GM18526 (cell line): ENCODE results near the gene PRPS2.

Experiments used
- POLR2A ChIP-seq: IDR thresholded peaks from 3 replicates; pipeline ENCODE4 v1.6.1; 2011; ENCODE audit not compliant: insufficient read length; ENCODE audit errors: extremely low read depth

Gene PRPS2

DNA sequence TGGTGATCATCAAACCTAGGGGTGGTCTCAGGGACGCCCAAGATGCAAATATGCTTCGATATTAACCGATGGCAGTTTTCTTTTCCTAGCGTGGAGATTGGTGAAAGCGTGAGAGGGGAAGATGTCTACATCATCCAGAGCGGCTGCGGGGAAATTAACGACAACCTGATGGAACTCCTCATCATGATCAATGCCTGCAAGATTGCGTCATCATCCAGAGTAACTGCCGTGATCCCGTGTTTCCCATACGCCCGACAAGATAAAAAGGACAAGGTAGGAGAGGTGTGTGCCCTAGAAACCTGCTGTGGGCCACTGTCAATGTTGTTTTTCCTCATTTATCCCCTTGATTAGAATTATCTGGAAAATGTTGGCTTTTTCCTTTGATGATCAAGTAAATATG is 7.9 kb downstream of the PRPS2 start:
- no peak for TF ChIP-seq POLR2A

DNA sequence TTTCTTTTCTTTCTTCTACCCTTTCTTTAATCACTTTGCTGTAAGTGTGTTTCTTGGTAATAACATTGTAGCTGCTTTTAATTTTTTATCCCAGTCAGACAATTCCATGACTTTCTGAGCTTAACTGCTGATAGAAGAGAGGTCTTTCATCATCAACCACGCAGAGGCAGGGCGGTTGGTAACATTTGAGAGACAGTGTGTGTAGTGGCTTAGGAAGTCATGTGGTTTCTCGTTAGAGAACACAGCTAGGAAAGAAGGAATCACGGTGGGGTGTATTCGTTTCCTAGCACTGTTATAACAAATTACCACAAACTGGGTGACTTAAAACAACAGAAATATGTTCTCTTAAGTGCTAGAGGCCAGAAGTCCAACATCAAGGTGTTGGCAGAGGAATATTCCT is 11.5 kb downstream of the PRPS2 start:
- no peak for TF ChIP-seq POLR2A

DNA sequence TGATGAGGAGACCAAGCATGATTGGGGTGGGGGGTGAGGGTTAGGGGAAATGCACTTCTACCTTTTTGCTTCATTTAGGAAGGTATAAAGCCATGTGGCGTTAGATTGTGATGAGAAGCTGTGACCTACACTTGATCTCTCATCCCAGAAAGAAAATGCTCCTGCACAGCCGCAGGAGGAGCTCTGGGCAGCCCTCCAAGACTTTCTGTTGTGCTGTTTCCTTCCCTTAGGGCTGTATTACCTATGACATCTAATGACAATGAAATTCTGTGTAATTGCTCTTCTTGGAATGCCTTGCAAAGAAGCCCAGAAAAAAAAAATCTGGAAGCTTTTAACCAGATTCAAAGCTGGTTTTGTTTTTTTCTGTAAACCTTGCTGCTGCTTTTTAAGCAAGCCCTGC is 13.4 kb downstream of the PRPS2 start:
- no peak for TF ChIP-seq POLR2A

DNA sequence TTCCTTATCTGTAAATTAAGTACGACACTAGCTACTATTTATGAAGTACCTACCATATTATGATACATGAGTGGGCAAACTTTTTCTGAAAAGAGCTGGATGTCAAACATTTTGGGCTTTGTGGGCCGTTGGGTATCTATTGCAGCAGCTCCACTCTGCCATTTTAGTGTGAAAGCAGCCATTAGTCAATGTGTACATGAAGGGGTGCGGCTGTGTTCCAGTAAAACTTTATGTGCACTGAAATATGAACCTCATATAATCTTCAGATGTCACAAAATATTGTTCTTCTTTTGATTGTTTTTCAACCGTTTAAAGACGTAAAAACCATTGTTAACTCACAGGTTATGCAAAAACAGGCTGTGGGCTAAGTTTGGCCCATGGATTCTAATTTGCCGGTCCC is 14.1 kb downstream of the PRPS2 start:
- no peak for TF ChIP-seq POLR2A

DNA sequence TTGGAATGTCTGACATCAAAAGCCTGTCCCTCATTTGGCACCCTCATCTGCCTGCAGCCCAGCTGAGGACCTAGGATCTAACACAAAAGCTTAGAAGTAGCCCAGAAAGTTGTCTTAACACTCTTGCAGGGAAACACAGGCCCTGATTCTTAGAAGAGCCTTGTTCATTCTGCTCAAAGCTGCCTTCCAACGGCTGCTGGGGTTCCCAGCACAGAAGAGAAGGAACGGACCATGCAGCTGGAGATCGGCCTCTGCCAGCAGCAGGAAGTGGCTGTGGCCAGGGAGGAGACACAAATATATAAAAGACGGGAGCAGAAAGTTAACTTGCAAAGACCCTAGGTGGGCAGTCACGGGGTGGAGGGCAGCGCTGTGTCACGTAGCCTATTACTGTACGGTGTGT is 20.4 kb downstream of the PRPS2 start:
- no peak for TF ChIP-seq POLR2A

DNA sequence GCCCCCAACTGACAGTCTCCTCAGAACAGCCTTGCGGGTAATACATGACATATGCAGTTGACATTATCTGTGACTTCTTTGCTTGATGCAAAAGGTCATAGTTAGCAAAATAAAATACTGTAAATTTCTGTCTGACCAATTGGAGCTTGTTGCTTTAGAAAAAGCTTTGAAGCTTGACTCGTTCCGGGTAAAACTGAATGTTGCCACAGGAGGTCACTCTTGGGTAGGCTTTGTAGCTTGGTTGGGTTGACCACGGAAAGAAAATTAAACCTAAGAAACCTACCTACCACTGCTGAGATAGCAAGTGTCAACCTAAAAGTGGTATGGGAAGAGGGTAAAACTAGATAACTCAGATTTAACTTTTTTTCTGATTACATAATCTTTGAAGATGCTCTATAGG is 23.2 kb downstream of the PRPS2 start:
- no peak for TF ChIP-seq POLR2A

DNA sequence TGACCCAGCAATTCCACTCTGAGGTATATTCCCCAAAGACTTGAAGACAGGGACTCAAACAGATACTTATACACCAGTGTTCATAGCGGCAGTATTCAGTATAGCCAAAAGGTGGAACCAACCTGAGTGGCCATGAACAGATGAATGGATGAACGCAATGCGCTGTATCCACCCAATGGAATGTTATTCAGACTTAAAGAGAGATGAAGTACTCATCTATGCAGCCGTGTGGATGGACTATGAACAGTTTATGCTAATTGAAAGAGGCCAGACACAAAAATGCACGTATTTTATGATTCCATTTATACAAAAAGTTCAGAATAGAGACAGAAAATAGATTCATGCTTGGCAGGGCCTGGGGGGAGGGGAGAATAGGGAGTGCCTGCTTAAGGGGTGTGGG is 26.3 kb downstream of the PRPS2 start:
- TF ChIP-seq POLR2A: no peak

DNA sequence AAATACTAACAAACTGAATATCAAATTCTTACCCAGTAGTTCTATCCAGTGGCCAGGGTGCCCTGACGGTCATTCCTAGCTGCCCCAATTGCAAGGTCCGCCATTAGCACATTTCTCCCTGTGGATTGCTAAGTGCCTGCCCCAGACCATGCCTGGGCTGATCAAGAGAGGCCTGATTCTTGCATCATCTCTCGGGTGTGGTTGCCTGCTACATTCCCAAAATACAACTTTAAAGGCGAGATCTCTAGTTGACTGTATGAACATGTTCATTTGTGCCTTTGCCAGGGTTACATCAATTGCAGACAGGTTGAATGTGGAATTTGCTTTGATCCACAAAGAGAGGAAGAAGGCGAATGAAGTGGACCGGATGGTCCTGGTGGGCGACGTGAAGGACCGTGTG is 28.0 kb downstream of the PRPS2 start:
- TF ChIP-seq POLR2A: no peak

DNA sequence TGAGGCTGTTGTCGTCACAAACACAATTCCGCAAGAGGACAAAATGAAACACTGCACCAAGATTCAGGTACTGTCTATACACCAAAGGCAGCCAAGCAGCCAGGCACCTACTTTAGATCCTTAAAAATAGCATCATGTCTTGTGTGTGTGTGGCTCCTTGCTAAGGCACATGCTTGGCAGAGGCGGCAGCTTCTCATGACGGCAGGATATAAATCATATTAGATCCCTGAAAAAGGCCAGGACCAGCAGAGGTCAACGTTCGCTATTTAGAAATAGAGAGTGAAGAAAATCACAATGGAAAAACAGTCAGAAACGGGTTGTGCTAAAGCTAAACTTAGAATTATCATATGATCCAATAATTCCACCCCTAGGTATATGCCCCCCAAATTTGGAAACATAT is 29.5 kb downstream of the PRPS2 start:
- TF ChIP-seq POLR2A: no peak

DNA sequence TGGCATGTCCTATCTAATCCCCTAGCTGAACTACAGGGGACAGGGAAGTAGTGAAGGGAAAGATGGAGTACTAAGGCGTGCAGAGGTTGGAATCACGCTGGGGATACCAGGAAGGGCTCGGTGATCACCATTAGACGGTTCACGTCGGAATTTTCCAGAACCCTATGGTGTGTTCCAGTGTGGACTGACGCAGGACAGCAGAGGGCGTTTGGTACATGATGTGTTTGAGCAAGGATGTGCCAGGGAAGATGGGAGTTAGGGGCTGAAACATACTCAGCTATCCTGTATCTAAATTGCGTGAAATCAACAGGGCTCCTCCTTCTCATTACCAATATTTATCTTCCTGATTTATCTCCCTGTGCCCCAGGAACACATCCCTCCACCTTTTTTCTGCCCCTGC is 33.7 kb downstream of the PRPS2 start:
- TF ChIP-seq POLR2A: no peak

DNA sequence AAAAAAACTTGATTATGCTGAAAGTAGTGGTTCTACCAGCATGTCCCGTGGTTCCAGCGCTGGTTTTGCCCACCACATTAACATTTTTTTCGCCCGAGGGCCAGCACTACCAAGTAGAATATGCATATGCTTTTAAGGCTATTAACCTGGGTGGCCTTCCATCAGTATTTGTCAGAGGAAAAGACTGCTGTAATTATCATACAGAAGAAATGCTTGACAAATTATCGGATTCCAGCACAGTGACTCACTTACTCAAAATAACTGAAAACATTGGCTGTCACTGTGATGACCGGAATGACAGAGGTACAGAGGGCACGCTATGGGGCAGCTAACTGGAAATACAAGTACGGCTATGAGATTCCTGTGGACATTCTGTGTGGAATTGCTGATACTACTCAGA is 34.6 kb downstream of the PRPS2 start:
- TF ChIP-seq POLR2A: no peak

DNA sequence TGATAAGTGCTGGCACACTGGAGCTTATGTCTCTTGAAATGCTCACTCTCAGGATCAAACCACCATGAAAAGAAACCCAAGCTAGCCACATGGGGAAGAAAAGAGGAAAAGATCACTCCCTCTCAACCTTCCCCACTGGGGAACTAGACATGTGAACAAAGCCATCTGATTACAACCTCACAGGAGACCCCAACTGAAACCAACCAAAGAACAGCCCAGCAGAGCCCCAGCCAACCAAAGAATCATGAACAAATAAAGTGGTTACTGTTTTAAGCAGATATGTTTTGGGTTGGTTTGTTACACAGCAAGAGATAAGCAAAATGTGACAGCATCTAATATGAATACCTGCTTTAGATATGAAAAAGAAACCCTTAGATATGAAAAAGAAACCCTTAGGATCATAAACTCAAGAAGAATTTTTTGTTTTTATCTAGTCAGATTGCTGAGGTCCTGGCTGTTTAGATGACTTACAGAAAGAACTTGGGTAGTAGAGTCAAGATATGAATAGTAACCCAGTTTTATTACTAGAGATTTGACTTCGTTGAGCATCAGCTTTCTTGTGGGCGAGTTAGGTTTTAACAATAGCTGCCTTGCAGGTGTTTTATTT is 52.0 kb downstream of the PRPS2 start:
- no peak for TF ChIP-seq POLR2A

DNA sequence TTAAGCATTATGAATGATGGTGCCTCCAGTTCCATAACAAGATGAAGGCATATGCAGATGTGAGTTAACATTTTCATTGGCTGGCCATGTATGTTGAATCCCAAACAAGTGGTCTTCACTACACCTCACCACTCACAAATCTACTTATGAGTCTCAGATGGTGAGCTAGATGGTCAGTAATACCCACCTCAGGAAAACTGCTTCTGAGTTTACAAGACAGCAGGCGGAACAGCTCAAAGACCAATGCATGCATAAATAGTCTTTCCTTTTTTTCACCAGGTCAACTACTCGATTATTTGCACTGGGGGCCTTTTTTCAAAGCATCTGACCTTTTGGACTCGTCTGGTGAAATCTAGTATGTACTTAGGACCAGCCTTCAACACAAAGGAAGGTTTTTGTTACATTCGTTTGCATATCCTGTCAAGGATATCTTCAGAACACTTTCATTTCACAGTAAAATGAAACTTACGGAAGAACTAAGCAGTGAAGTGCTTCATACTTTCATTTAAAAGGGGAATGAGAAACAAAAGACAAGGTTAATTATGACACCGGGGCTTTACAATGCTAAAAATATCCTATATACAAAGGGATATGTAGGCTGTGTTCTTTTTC is 52.6 kb downstream of the PRPS2 start:
- peak; percentile 28 for TF ChIP-seq POLR2A

DNA sequence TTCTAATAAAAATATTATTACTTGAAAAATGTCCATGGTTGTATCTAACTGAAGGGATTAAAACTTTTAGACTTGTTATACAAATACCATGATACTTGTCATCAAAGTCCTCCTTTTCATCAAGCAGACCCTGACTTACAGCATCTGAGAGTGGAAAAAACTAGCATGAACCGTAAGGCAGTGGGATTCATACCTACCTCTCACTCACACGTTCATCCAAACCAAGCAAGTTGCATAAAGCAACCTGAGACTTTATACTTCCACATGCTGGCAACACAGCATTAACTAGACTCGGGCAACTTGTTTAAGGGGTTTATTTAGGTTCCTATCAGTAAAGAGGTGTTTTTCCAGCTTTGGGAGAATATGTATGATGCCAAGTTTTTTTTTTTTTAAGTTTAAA is 53.1 kb downstream of the PRPS2 start:
- TF ChIP-seq POLR2A: no peak

DNA sequence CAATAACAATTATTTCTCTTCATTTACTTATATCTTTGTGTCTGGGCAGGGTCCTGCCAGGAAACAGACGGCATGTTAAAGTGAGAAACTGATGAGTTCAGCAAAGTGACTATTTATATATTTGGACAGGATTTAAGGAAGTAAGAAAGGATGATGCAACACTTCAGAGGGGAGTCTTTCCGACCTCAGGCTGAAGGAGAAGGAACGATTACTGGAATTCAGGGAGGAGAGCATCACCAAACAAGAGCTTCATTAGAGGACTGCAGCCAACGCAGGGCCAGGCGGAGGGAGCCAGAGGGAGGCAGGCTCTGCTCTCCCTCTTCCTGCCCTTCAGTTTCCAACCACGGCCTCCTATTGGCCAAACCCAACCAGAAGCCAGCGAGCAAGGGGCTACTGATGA is 74.1 kb downstream of the PRPS2 start:
- no peak for TF ChIP-seq POLR2A

DNA sequence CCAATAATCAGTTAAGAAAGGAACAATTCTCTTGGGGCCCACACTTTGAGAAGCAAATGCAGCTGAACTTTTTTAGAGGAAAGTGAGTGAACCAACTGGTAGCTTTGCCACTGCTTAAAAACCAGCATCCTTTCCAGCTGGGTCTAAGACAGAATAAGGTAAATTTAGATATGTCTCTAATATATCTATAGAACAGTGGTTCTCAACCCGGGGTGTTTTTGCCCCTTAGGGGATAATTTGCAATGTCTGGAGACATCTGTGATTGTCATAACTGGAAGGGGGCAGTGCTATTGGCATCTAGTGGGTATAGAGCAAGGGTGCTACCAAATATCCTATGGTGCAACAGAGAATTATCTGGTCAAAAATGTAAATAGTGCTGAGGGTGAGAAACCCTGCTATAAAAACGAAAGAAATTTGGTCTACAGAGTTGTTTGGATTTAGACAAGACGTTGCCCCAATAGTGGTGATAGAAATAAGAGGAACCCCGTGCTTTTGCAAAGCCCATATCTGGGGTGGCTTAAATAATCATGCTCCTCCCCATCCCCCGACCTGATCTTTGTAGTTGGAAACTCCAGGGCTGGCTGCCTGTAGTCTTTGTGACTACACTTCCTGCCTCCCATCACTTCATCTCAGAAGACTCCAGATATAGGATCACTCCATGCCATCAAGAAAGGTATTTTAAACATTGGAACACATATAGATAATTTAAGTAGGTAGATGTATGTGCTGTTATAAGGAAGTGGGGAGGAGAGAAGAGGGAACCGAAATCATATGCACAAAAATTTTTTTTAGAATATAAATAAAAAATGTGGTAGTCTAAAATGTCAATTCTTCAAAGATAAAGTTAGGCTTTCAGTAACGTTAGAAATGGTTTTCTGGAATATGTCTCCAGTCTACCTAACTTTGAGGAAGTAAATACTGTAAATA is 75.5 kb downstream of the PRPS2 start, which contains the start of gene TLR7:
Gene TLR7 (plus strand): TSS at position 622 of the 927 bp plus-strand sequence. CDS start 507 bp downstream, outside the sequence.
- TF ChIP-seq POLR2A: peak; percentile 37
